Esophagus squamous epithelium (tissue), 5 donors: ENCODE results near the gene SPTBN5. TPM values are rescaled to one million over a fixed set of nuclear protein-coding genes. Genes with fewer than 3 reads are reported as not detected.

ENCODE experiments used
- DNase-seq: peaks from one replicate; lab custom pipeline; 2025; lab: John Stamatoyannopoulos, UW
- H3K27ac ChIP-seq, 4 donors: fragments of 200-600 bp; sonication (generic); one replicate each; pipeline ENCODE4 v1.5.1; 2016 to 2019; ENCODE audit warnings: mild to moderate bottlenecking in 1 of 4
- H3K27me3 ChIP-seq, 4 donors: fragments of 200-600 bp; sonication (generic); 1 replicate in 3 of 4; 2 replicates in 1 of 4; pipeline versions ENCODE4 v1.5.1 to v1.6.0; 2017 to 2021; ENCODE audit warnings: antibody characterized with exemption in 1 of 4
- H3K36me3 ChIP-seq, 3 donors: fragments of 200-600 bp; sonication (generic); one replicate each; pipeline ENCODE4 v1.5.1; 2016 to 2019
- H3K4me1 ChIP-seq, 3 donors: fragments of 200-600 bp; sonication (generic); one replicate each; pipeline ENCODE4 v1.5.1; 2017 to 2019
- H3K4me3 ChIP-seq, 4 donors: fragments of 200-600 bp; sonication (generic); 1 replicate in 3 of 4; 2 replicates in 1 of 4; pipeline ENCODE4 v1.5.1; 2016 to 2019; ENCODE audit warnings: mild to moderate bottlenecking in 2 of 4, moderate library complexity in 1 of 4
- H3K9me3 ChIP-seq, 3 donors: fragments of 200-600 bp; sonication (generic); one replicate each; pipeline ENCODE4 v1.5.1; 2016 to 2019
- POLR2A ChIP-seq, 4 donors: fragments of 450-650 bp; IDR thresholded peaks; one replicate each; pipeline ENCODE4 v1.6.1; 2017; ENCODE audit warnings: antibody characterized with exemption in 4 of 4, mild to moderate bottlenecking in 4 of 4, moderate library complexity in 3 of 4
- WGBS, 2 donors: methylation state at CpG; one replicate each; pipeline ENCODE4 v1.1.5; 2018; 5-methylcytosine and 5-hydroxymethylcytosine counted together
- intact Hi-C: fragments of 100-400 bp; cut with DNase I; formaldehyde crosslinking; loops from one replicate; pipeline ENCODE4 v1.15.0; 2022
- total RNA-seq, 4 donors: library from RNA; depleted of rRNA; stranded (reverse); fragments of >200 nt; gene quantifications; one replicate each; pipeline ENCODE4 v1.1.0, GENCODE V29; 2016
- TF ChIP-seq, protein P1 (sequence below), 6 experiments: fragments of 450-650 bp in 4 of 6; fragments of 200-600 bp in 2 of 6; sonication (generic) in 2 of 6; IDR thresholded peaks; one replicate each; pipeline ENCODE4 v1.5.1; 2016 to 2019; ENCODE audit warnings: antibody characterized with exemption in 6 of 6, mild to moderate bottlenecking in 4 of 6, moderate library complexity in 4 of 6
- donor health status: DM: yes; HTN: yes; CAD: no.

SPTBN5 gene
- total RNA-seq, 4 donors from 2014 or later: 1.9 to 4.4 (median 3.4) TPM

GRCh38 chr15:41876689-41877088 is 17.2 kb downstream of the SPTBN5 start:
- intact Hi-C loops: no loop called here
- Histone ChIP-seq H3K36me3 (no peaks in the 10 kb centered on the region), H3K9me3 (no peaks in the 10 kb centered on the region), H3K27me3 (peaks cover 0 to 12% (median 0%) of the 10 kb centered on the region in 4 donors), H3K4me3 (no peak overlapping the region), H3K27ac (no peak overlapping the region), H3K4me1 (peaks cover 18 to 64% (median 35%) of the 10 kb centered on the region in 3 donors)
- TF ChIP-seq POLR2A (IDR thresholded peaks at IDR 0.05): no peak
- TF ChIP-seq, protein P1, sequence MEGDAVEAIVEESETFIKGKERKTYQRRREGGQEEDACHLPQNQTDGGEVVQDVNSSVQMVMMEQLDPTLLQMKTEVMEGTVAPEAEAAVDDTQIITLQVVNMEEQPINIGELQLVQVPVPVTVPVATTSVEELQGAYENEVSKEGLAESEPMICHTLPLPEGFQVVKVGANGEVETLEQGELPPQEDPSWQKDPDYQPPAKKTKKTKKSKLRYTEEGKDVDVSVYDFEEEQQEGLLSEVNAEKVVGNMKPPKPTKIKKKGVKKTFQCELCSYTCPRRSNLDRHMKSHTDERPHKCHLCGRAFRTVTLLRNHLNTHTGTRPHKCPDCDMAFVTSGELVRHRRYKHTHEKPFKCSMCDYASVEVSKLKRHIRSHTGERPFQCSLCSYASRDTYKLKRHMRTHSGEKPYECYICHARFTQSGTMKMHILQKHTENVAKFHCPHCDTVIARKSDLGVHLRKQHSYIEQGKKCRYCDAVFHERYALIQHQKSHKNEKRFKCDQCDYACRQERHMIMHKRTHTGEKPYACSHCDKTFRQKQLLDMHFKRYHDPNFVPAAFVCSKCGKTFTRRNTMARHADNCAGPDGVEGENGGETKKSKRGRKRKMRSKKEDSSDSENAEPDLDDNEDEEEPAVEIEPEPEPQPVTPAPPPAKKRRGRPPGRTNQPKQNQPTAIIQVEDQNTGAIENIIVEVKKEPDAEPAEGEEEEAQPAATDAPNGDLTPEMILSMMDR (IDR thresholded peaks at IDR 0.05): no peak
- 20% methylated on average over 1 of the region's 12 CpGs; no CpG with 5 or more reads in 1 of the 2 donors for WGBS, 2 donors
- no peak for DNase-seq

- Histone ChIP-seq H3K9me3 (no peaks in the 10 kb centered on the region), H3K36me3 (no peaks in the 10 kb centered on the region), H3K27me3 (peaks cover 0 to 7% (median 0%) of the 10 kb centered on the region in 4 donors), H3K4me1 (peaks cover 14 to 61% (median 30%) of the 10 kb centered on the region in 3 donors), H3K4me3 (no peak overlapping the region), H3K27ac (no peak overlapping the region)
- TF ChIP-seq POLR2A (IDR thresholded peaks at IDR 0.05): no peak
- TF ChIP-seq, protein P1 (IDR thresholded peaks at IDR 0.05): no peak
- WGBS, 2 donors: 78% methylated on average over 11 of the region's 13 CpGs; no CpG with 5 or more reads in 1 of the 2 donors
- intact Hi-C loops: no loop called here
- DNase-seq: no peak
These were observed 17.8 kb downstream of the SPTBN5 start for GRCh38 chr15:41876007-41876406.

DNA sequence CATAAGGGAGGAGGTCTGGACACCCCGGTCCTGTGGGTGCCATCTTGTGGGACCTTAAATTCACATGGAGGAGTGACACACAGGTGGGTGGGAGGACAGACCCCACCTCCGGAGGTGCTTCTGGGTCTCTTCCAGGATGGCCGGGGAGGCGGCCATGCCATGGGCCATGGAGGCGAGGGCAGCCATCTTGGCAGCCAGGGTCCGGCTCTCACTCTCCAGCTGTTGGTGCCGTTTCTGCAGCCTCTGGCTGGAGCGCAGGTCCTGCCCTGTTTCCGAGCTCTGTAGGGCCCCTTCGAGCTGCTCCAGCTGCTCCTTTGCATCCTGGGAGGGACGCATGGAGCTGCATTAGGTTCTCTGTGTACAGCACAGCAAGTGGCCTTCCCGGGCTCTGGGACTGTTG is 19.1 kb downstream of the SPTBN5 start:
- DNase-seq: no peak
- no peak for TF ChIP-seq POLR2A (IDR thresholded peaks at IDR 0.05)
- TF ChIP-seq, protein P1 (IDR thresholded peaks at IDR 0.05): no peak
- H3K4me3 ChIP-seq: no peak overlapping the region
- peaks cover 1 to 61% (median 32%) of the 10 kb centered on the region in 3 donors for H3K4me1 ChIP-seq
- WGBS, 2 donors: 100% methylated on average over 1 to 4 of the region's 12 CpGs
- no peaks in the 10 kb centered on the region for H3K27me3 ChIP-seq
- intact Hi-C loops: no loop called here
- no peaks in the 10 kb centered on the region for H3K9me3 ChIP-seq
- no peaks in the 10 kb centered on the region for H3K36me3 ChIP-seq
- no peak overlapping the region for H3K27ac ChIP-seq

DNA sequence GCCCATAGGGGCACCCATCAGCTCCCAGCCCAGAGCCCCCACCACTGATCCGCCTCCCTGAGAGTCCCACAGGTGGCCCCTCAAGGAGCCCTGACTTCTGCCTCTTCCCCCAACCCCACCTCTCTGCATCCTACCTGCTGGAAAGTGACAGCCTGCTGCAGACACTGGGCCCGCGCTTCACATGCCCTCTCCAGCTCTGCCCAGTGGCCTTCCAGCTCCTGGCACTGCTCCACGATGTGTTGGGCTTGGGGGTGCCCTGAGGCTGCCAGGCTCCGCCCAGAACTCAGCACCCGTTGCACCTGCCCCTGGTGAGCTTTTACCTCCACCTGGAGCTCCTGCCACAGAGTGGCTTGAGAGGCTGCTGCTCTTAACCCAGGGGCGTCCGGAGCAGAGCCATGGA is 20.1 kb downstream of the SPTBN5 start:
- no peaks in the 10 kb centered on the region for H3K27me3 ChIP-seq
- no peak overlapping the region for H3K27ac ChIP-seq
- TF ChIP-seq, protein P1 (IDR thresholded peaks at IDR 0.05): no peak
- no peak for TF ChIP-seq POLR2A (IDR thresholded peaks at IDR 0.05)
- 78 to 100% methylated on average over 1 to 5 of the region's 8 CpGs for WGBS, 2 donors
- H3K4me3 ChIP-seq: no peak overlapping the region
- intact Hi-C loops: no loop called here
- H3K4me1 ChIP-seq: peaks cover 0 to 56% (median 30%) of the 10 kb centered on the region in 3 donors
- no peaks in the 10 kb centered on the region for H3K9me3 ChIP-seq
- no peak for DNase-seq
- H3K36me3 ChIP-seq: no peaks in the 10 kb centered on the region

GRCh38 chr15:41872166-41872747 is 21.6 kb downstream of the SPTBN5 start:
- TF ChIP-seq, protein P1 (IDR thresholded peaks at IDR 0.05): no peak
- no peak for TF ChIP-seq POLR2A (IDR thresholded peaks at IDR 0.05)
- WGBS, 2 donors: 81 to 84% methylated on average over 6 to 9 of the region's 9 CpGs
- no peak for DNase-seq
- Histone ChIP-seq H3K36me3 (no peaks in the 10 kb centered on the region), H3K27ac (no peak overlapping the region), H3K27me3 (no peaks in the 10 kb centered on the region), H3K4me1 (peaks cover 0 to 42% (median 20%) of the 10 kb centered on the region in 3 donors), H3K4me3 (no peak overlapping the region), H3K9me3 (no peaks in the 10 kb centered on the region)
- intact Hi-C loops: no loop called here
